CD14-positive monocyte (primary cell): Measurements from ENCODE around the gene RCN2. TPM values are rescaled to one million over a fixed set of nuclear protein-coding genes. Genes with fewer than 3 reads are reported as not detected.

ENCODE experiments used
- DNase-seq, 3 donors: peaks; one replicate each; pipeline ENCODE4 v3.0.0-alpha.2; 2011 to 2022
- H2AFZ ChIP-seq: 2 replicates; pipeline ENCODE4 v1.6.0; 2012; ENCODE audit warnings: mild to moderate bottlenecking, low read depth, low read length, inconsistent platforms; ENCODE audit not compliant: insufficient read depth, poor library complexity, severe bottlenecking
- H3K27ac ChIP-seq, 2 donors: 1 replicate in 1 of 2; 2 replicates in 1 of 2; pipeline ENCODE4 v1.5.1; 2012 to 2013; ENCODE audit warnings: low read length in 2 of 2, control low read depth in 1 of 2, inconsistent platforms in 1 of 2, low read depth in 1 of 2, mild to moderate bottlenecking in 1 of 2
- H3K27me3 ChIP-seq, 2 donors: one replicate each; pipeline versions ENCODE4 v1.6.0 to v1.6.1; 2011 to 2013; ENCODE audit warnings: low read length in 2 of 2; ENCODE audit not compliant: control insufficient read depth in 2 of 2, insufficient read depth in 2 of 2
- H3K36me3 ChIP-seq, 2 donors: replicated peaks in 1 of 2; 1 replicate in 1 of 2; 2 replicates in 1 of 2; pipeline versions ENCODE4 v1.5.1 to v1.6.1; 2012 to 2013; ENCODE audit warnings: low read length in 2 of 2, control low read depth in 1 of 2, inconsistent platforms in 1 of 2, mild to moderate bottlenecking in 1 of 2; ENCODE audit not compliant: insufficient read depth in 2 of 2, control insufficient read depth in 1 of 2
- H3K4me1 ChIP-seq, 2 donors: 1 replicate in 1 of 2; 2 replicates in 1 of 2; pipeline versions ENCODE4 v1.5.1 to v1.6.1; 2012 to 2013; ENCODE audit warnings: low read length in 2 of 2, control low read depth in 1 of 2, inconsistent platforms in 1 of 2, mild to moderate bottlenecking in 1 of 2, moderate library complexity in 1 of 2; ENCODE audit not compliant: insufficient read depth in 2 of 2, control insufficient read depth in 1 of 2
- H3K4me2 ChIP-seq: replicated peaks from 2 replicates; pipeline ENCODE3; 2012; ENCODE audit warnings: low read length, moderate library complexity, mild to moderate bottlenecking; ENCODE audit not compliant: poor library complexity, severe bottlenecking; ENCODE audit errors: extremely low read depth
- H3K4me3 ChIP-seq, 3 experiments: fragments of 200-600 bp in 1 of 3; sonication (generic) in 1 of 3; replicated peaks in 1 of 3; 1 replicate in 2 of 3; 2 replicates in 1 of 3; pipeline ENCODE4 v1.5.1; 2011 to 2013; ENCODE audit warnings: low read length in 3 of 3, mild to moderate bottlenecking in 3 of 3, control low read depth in 2 of 3, low read depth in 2 of 3, inconsistent platforms in 1 of 3, moderate library complexity in 1 of 3
- H3K79me2 ChIP-seq: 2 replicates; pipeline ENCODE4 v1.6.0; 2012; ENCODE audit warnings: mild to moderate bottlenecking, control low read depth, inconsistent platforms, low read length, moderate library complexity; ENCODE audit not compliant: insufficient read depth
- H3K9ac ChIP-seq: 2 replicates; pipeline ENCODE4 v1.6.0; 2017; ENCODE audit warnings: low read length, mild to moderate bottlenecking; ENCODE audit not compliant: insufficient read depth, poor library complexity, severe bottlenecking
- H3K9me3 ChIP-seq, 2 donors: replicated peaks in 1 of 2; 1 replicate in 1 of 2; 2 replicates in 1 of 2; pipeline versions ENCODE4 v1.5.1 to v1.6.1; 2012 to 2013; ENCODE audit warnings: low read length in 2 of 2, control low read depth in 1 of 2; ENCODE audit not compliant: control insufficient read depth in 1 of 2, insufficient read depth in 1 of 2
- H4K20me1 ChIP-seq: 2 replicates; pipeline ENCODE4 v1.6.0; 2012; ENCODE audit warnings: mild to moderate bottlenecking, low read length, control low read depth, moderate library complexity; ENCODE audit not compliant: insufficient read depth
- H3K27ac Mint-ChIP-seq, 7 donors: one replicate each; pipeline ENCODE4 v1.8.0; 2020; ENCODE audit warnings: mild to moderate bottlenecking in 7 of 7, mixed read lengths in 7 of 7, moderate library complexity in 6 of 7, inconsistent platforms in 2 of 7
- H3K27me3 Mint-ChIP-seq, 3 donors: one replicate each; pipeline ENCODE4 v1.8.0; 2021 to 2022; ENCODE audit warnings: low read depth in 3 of 3, mild to moderate bottlenecking in 3 of 3, mixed read lengths in 3 of 3, moderate library complexity in 3 of 3, inconsistent platforms in 1 of 3
- H3K36me3 Mint-ChIP-seq, 2 donors: one replicate each; pipeline ENCODE4 v1.8.0; 2020; ENCODE audit warnings: mixed read lengths in 2 of 2, inconsistent platforms in 1 of 2, mild to moderate bottlenecking in 1 of 2
- H3K4me1 Mint-ChIP-seq: one replicate; pipeline ENCODE4 v1.8.0; 2020; ENCODE audit warnings: mild to moderate bottlenecking, mixed read lengths
- H3K4me3 Mint-ChIP-seq, 2 donors: one replicate each; pipeline ENCODE4 v1.8.0; 2020; ENCODE audit warnings: mild to moderate bottlenecking in 2 of 2, mixed read lengths in 2 of 2, moderate library complexity in 1 of 2
- H3K9me3 Mint-ChIP-seq, 7 donors: one replicate each; pipeline ENCODE4 v1.8.0; 2020 to 2022; ENCODE audit warnings: mixed read lengths in 7 of 7, mild to moderate bottlenecking in 6 of 7, moderate library complexity in 6 of 7, inconsistent platforms in 2 of 7
- CTCF ChIP-seq: fragments of 200-600 bp; IDR thresholded peaks from one replicate; pipeline ENCODE4 v1.8.0; 2022; ENCODE audit warnings: antibody characterized with exemption, mild to moderate bottlenecking
- WGBS: methylation state at CpG from one replicate; pipeline ENCODE4 v1.1.5; 2013; ENCODE audit warnings: missing lambda C conversion rate; ENCODE audit not compliant: insufficient coverage; 5-methylcytosine and 5-hydroxymethylcytosine counted together
- intact Hi-C, 2 donors: fragments of 100-400 bp; cut with micrococcal nuclease; formaldehyde crosslinking; loops; one replicate each; pipeline versions ENCODE4 v1.15.0 to v1.15.1; 2023
- polyA plus RNA-seq, 3 donors: library from polyadenylated mRNA; depleted of rRNA in 1 of 3; unstranded in 2 of 3; stranded (reverse) in 1 of 3; fragments of 300-500 nt in 2 of 3; fragments of >200 nt in 1 of 3; fragmentation: Illumina TruSeq in 2 of 3; gene quantifications; 1 replicate in 2 of 3; 2 replicates in 1 of 3; pipeline ENCODE4 v1.2.3, GENCODE V29; 2012 to 2021
- small RNA-seq: library from RNA; depleted of rRNA; stranded (forward); fragments of <200 nt; gene quantifications from one replicate; pipeline ENCODE3, GENCODE V24; 2012; ENCODE audit warnings: low read depth; ENCODE audit not compliant: insufficient read length

RCN2 gene
- polyA plus RNA-seq, 3 donors = 7.1 to 16.4 (median 13.2) TPM

GRCh38 chr15:77002436-77002835 is 70.9 kb downstream of the RCN2 start:
- peaks cover 100% of the 10 kb centered on the region for H4K20me1 ChIP-seq
- H3K27me3 Mint-ChIP-seq = peaks cover 0 to 3% (median 0%) of the 10 kb centered on the region in 3 donors
- intact Hi-C loops = no loop called here
- no peaks in the 10 kb centered on the region for H3K27me3 ChIP-seq
- peak overlapping the region; percentile 87 to 91 for H3K27ac ChIP-seq
- H3K4me2 ChIP-seq = peak overlapping the region; percentile 78
- no peak for TF ChIP-seq CTCF
- DNase-seq = no peak
- peaks cover 37 to 55% of the 10 kb centered on the region in 2 donors for H3K36me3 Mint-ChIP-seq
- peak overlapping the region; percentile 88 to 99 (median 96) for H3K27ac Mint-ChIP-seq
- H3K4me3 Mint-ChIP-seq = peak overlapping the region; percentile 27 to 61
- H3K36me3 ChIP-seq = peaks cover 27 to 36% of the 10 kb centered on the region in 2 donors
- no peaks in the 10 kb centered on the region for H3K9me3 Mint-ChIP-seq
- H3K4me3 ChIP-seq = peak overlapping the region in 1 of 3 experiments; percentile 48
- peaks cover 90 to 98% of the 10 kb centered on the region in 2 donors for H3K4me1 ChIP-seq
- H3K9me3 ChIP-seq = no peaks in the 10 kb centered on the region
- peak overlapping the region; percentile 34 for H3K9ac ChIP-seq
- H2AFZ ChIP-seq = no peak overlapping the region
- peaks cover 100% of the 10 kb centered on the region for H3K79me2 ChIP-seq
- H3K4me1 Mint-ChIP-seq = peaks cover 95% of the 10 kb centered on the region
- WGBS = 8% methylated on average over 7 of the region's 7 CpGs

GRCh38 chr15:77002954-77003912 is 71.7 kb downstream of the RCN2 start:
- H3K36me3 ChIP-seq = peaks cover 31 to 42% of the 10 kb centered on the region in 2 donors
- Mint-ChIP-seq H3K27me3 (peaks cover 0 to 3% (median 0%) of the 10 kb centered on the region in 3 donors), H3K4me3 (peak overlapping the region; percentile 58 to 75), H3K27ac (peak overlapping the region; percentile 88 to 99 (median 96)), H3K9me3 (no peaks in the 10 kb centered on the region), H3K36me3 (peaks cover 36 to 60% of the 10 kb centered on the region in 2 donors), H3K4me1 (peaks cover 92% of the 10 kb centered on the region)
- H4K20me1 ChIP-seq = peaks cover 100% of the 10 kb centered on the region
- no peak overlapping the region for H2AFZ ChIP-seq
- peak overlapping the region; percentile 78 for H3K4me2 ChIP-seq
- peaks cover 82 to 90% of the 10 kb centered on the region in 2 donors for H3K4me1 ChIP-seq
- H3K27ac ChIP-seq = peak overlapping the region; percentile 87 to 91
- peak overlapping the region in 1 of 3 experiments; percentile 48 for H3K4me3 ChIP-seq
- peaks cover 100% of the 10 kb centered on the region for H3K79me2 ChIP-seq
- H3K9me3 ChIP-seq = no peaks in the 10 kb centered on the region
- WGBS = 8% methylated on average over 5 of the region's 16 CpGs
- H3K27me3 ChIP-seq = no peaks in the 10 kb centered on the region
- peak; percentile 79 to 90 (median 87) for DNase-seq
- H3K9ac ChIP-seq = peak overlapping the region; percentile 34
- intact Hi-C loops = loop anchor here in 1 of 2 donors (1.0 kb wide), 1 partner anchor 8 kb away; the partner anchor contains the start of gene PSTPIP1
- TF ChIP-seq CTCF = no peak

Small RNA genes within 50 kb of the gene (small RNA-seq; reads per million reads assigned to genes)
- gene RN7SL278P = not detected

Other genes starting within 250 kb of the RCN2 start
- 1 to 10 TPM; 2.5 to 5.4 (median 4.2) TPM for gene SCAPER, start 26.4 kb upstream of the RCN2 start, polyA plus RNA-seq
- 100 to 1,000 TPM in 1 of 3 donors, 10 to 100 TPM in 2; 85.9 to 183 (median 86.8) TPM for gene PSTPIP1, start 63.4 kb downstream of the RCN2 start, polyA plus RNA-seq
- 10 to 100 TPM; 26.0 to 68.0 (median 53.2) TPM for gene TSPAN3, start 139.4 kb downstream of the RCN2 start, polyA plus RNA-seq